ENCODE data around the gene UCKL1.

DNA sequence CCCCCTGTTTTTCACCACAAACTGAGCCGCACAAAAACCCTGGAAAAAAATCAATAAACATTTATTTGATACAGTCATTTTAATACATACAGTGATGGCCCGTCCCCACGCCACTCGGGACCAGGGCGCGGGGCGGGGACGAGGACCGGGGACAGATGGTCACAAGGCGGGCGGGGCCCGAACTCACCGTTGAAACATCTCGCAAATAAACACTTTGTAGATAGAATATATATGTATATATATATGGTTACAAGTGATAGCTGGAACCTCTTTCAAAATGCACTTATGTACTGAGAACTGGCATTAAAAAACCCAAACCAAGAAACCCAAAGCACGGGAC lies 418 bp upstream of the UCKL1 start:
- TF ChIP-seq CTCF (IDR thresholded peaks at IDR 0.05) (no peak), POLR2A (IDR thresholded peaks at IDR 0.05) (no peak), EP300 (IDR thresholded peaks at IDR 0.05) (no peak)
